ENCODE data around the gene RAB40B.

- TF ChIP-seq POLR2A (IDR thresholded peaks at IDR 0.05; ENCODE audit: low read length): no peak
- no peak for TF ChIP-seq SMC3 (IDR thresholded peaks at IDR 0.05)
- no peak for TF ChIP-seq KDM1A (IDR thresholded peaks at IDR 0.05; ENCODE audit: low read depth)
- no peak for TF ChIP-seq HMGXB4 (CRISPR knock-in tag; IDR thresholded peaks at IDR 0.05; ENCODE audit: borderline replicate concordance)
- no peak for TF ChIP-seq CTCF (IDR thresholded peaks at IDR 0.05)
- no peak for TF ChIP-seq MAX (IDR thresholded peaks at IDR 0.05)
Observed at GRCh38 chr17:82608816-82609215, 89.7 kb downstream of the RAB40B start.
